Fibroblast of skin of abdomen (primary cell): Measurements from ENCODE around the gene ITGB5.
A peak's percentile ranks its signal among the peaks of the same experiment; 100 is the strongest.

ENCODE experiments used
- DNase-seq: peaks from one replicate; pipeline ENCODE4 v3.0.0-alpha.2; 2013

ITGB5 gene

GRCh38 chr3:124893526-124893925, 6.4 kb upstream of the ITGB5 start:
- DNase-seq: no peak

- DNase-seq: no peak
Observed at GRCh38 chr3:124890573-124891190, 3.5 kb upstream of the ITGB5 start.

GRCh38 chr3:124888482-124889441, 1.6 kb upstream of the ITGB5 start:
- DNase-seq: no peak

GRCh38 chr3:124887932-124888298, 750 bp upstream of the ITGB5 start:
- DNase-seq: no peak

- DNase-seq: peak; percentile 29
Observed at GRCh38 chr3:124886168-124887056, 753 bp downstream of the ITGB5 start.

GRCh38 chr3:124885466-124886167, 1.5 kb downstream of the ITGB5 start:
- DNase-seq: peak; percentile 48

GRCh38 chr3:124884474-124885101, 2.6 kb downstream of the ITGB5 start:
- no peak for DNase-seq

- no peak for DNase-seq
Observed at GRCh38 chr3:124883766-124884473, 3.2 kb downstream of the ITGB5 start.

- DNase-seq: no peak
Observed at GRCh38 chr3:124882816-124883747, 4.1 kb downstream of the ITGB5 start.

GRCh38 chr3:124881976-124882697, 5.0 kb downstream of the ITGB5 start:
- DNase-seq: no peak

GRCh38 chr3:124879337-124879680, 7.9 kb downstream of the ITGB5 start:
- DNase-seq: no peak

GRCh38 chr3:124878561-124879336, 8.4 kb downstream of the ITGB5 start:
- DNase-seq: peak; percentile 96

GRCh38 chr3:124877674-124878073, 9.5 kb downstream of the ITGB5 start:
- DNase-seq: no peak

- DNase-seq: no peak
Observed at GRCh38 chr3:124876401-124876878, 10.7 kb downstream of the ITGB5 start.

- peak; percentile 37 for DNase-seq
Observed at GRCh38 chr3:124873226-124873625, 13.9 kb downstream of the ITGB5 start.

- no peak for DNase-seq
Observed at GRCh38 chr3:124867511-124867910, 19.7 kb downstream of the ITGB5 start.

GRCh38 chr3:124862006-124862405, 25.2 kb downstream of the ITGB5 start:
- no peak for DNase-seq

- DNase-seq: no peak
Observed at GRCh38 chr3:124861041-124861440, 26.1 kb downstream of the ITGB5 start.
